SIG-M5 treated with dmso at 0.1 percent for 504 hours (cell line): ENCODE data around the gene CEP70.

Experiments used
- DNase-seq: peaks from one replicate; lab custom pipeline; 2025; ENCODE audit not compliant: unreplicated experiment; lab: John Stamatoyannopoulos, UW

CEP70 gene

DNA sequence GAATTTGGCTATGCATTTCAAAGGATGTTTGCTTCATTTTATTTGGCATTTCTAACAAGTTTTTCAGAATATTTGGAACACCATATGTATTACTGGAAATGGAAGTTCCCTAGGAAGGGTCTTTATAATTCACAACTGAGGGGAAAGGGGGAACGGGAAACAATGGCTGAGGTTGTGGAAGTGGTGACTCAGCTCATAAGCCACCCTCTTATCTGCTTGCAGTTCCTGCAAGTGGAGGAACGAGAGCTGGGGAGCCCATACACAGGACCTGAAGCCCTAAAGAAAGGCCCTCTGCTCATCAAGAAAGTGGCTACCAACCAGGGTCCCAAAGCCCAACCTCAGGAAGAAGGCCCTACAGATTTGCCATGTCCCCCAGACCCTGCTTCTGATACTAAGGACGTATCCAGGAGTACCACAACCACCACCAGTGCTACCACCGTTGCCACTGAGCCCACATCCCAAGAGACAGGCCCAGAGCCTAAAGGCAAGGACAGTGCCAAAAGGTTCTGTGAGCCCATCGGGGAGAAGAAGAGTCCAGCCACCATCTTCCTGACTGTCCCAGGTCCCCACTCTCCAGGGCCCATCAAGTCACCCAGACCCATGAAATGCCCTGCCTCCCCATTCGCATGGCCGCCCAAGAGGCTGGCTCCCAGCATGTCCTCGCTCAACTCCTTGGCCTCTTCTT, 121.8 kb downstream of the CEP70 start:
- DNase-seq = no peak

DNA sequence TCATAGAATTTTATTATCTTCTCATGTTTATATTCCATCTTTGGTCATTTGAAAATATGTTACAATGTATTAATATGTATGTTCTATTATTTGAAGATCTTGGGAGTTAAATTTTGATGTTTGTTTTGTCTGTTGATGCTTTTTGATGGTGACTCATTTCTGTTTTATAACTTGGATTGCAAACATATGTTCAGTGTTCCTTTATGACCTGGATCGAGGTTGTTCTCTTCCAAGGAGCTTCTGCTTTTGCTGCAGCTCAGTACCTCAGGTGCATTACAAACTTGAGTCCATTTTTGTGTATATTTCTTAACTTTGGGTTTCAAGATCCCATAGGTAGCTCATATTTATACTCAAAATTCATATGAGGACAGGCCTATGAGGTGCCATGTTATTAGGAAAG, 122.6 kb downstream of the CEP70 start:
- DNase-seq = no peak

DNA sequence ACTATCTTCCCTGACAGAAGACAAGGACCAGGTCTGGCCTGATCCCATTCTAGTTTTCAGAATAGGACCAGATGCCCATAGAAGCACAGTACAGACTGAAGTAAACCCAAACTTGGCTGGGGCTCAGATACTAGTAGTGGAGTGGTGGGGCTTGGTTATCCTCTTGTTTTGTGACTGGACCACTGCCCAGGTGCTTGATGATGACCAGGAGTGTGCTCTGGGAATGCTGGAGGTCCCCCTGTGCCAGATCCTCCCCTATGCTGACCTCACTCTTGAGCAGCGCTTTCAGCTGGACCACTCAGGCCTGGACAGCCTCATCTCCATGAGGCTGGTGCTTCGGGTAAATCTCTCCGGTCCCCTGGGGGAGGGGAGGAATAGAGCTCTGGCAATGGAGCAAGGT, 123.4 kb downstream of the CEP70 start:
- DNase-seq = no peak

DNA sequence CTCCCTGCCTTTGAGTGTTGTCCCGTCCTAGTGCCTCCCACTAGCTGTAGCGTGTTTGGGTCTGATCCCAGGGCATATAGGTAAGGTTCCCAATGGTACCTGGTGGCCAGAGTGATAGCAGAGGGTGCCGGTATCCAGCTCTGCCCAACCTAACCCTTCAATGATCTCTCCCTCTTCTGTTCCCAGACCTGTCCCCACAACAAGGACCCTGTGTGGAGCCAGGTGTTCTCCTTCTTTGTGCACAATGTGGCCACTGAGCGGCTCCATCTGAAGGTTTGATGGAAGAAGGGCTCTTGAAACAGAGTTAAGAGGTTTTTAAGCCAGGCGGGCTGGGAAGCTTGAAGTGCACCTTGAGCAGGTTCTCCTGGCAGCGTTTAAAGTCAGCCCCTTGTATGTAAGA, 124.2 kb downstream of the CEP70 start:
- no peak for DNase-seq

DNA sequence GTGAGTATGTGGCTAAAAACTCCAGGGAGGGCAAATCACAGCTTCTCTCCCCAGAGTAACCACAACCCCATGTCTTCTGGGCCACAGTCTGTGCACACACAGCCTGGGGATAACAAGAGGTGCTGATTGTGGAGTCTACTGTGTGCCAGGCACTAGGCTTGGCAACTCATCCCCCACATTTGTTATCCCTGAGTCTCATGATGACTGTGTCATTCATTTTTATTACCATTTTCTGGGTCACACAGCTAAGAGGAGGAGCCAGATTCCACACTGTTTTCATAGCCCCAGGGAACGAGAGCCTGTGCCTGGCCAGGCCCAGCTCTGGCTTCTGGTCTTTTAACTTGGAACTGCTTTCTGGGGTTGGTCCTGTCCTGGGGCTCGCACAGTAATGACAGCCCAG, 125.2 kb downstream of the CEP70 start:
- DNase-seq = no peak

DNA sequence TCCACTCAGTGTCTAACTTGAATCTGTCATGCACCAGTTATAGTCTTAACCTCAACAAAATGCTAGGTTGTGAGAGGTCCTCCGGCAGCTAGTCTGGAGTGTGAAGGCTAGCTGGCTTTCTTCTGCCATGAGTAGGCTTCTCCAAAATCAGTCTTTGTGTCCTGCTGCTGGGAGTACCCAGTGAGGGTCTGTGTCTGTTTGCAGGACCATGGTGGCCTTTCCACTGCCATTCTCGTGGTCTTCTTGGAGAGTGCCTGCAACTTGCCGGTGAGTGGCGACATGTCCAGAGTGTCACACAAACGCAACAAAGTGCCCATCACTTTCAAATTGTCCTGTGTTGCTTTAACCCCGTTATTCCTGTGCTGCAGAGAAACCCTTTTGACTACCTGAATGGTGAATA, 125.6 kb downstream of the CEP70 start:
- DNase-seq = no peak

DNA sequence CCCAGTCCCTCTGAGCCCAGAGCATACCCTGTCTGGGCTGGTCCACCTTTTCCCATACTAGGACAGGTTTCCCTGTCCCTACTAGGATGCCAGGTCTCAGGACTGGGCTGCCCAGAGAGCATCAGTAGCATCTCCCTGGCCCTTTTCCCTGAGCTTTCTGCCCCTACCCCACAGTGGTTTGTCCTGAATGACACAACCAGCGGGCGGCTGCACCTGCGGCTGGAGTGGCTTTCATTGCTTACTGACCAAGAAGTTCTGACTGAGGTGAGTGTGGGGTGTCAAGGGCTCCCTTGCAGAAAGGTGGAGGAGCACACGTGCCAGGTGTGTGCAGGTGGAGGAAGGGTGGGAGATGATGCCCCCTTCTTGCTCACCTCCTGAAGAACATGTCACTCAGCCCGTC, 126.1 kb downstream of the CEP70 start:
- DNase-seq = no peak

DNA sequence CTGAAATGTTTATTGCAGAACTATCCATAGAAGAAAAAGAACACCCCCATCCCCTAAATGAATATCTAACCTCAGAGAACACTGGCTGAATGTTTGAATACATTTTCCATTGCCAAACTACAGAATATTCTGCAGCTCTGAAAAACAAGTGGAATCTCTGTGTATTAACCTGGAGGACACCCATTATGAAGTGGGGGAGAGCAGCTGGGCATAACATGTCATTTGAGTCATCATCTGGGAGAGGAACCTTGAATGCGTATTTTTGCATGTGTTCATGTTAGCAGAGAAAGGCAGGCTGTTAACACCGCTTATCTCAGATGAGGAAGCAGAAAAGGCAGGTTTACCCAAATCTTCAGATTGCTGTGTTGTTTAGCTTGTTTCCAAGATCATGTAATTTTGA, 128.1 kb downstream of the CEP70 start:
- DNase-seq = no peak

DNA sequence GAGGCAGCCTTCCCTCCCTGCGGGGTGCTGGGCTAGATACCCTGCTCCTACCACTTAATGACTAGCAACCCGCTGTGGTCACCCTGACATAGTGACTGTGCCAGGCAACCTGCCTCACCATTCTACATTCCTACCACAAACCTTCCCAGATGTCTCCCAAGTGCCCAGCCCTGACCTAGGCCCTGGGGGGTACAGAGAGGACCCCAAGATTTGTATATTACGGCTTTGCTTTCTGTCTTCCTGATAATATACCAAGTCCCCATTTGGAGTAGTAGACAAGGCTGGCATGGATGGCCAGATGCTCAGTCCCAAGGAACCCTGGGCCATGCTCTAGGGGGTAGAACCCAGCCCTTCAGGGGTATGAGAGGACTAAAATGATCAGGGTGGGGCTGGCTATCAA, 128.6 kb downstream of the CEP70 start:
- no peak for DNase-seq

DNA sequence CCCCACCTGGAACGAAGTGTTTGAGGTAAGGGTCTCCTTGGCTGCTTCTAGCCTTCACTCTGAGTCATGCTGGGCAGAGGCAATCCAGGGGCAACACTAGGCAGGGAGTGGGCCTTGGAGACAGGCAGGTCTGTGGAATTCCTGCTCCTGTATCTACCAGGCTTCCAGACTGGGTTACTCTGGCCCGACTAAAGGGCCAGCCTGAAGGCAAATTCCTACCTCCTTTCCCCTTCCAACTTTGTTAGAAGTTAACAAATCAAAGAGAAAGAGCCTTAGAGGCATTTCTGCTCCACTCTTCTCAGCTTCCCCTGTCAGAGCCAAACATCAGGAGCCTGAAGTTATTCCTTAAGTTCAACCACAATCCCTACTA, 129.6 kb downstream of the CEP70 start:
- DNase-seq = no peak

DNA sequence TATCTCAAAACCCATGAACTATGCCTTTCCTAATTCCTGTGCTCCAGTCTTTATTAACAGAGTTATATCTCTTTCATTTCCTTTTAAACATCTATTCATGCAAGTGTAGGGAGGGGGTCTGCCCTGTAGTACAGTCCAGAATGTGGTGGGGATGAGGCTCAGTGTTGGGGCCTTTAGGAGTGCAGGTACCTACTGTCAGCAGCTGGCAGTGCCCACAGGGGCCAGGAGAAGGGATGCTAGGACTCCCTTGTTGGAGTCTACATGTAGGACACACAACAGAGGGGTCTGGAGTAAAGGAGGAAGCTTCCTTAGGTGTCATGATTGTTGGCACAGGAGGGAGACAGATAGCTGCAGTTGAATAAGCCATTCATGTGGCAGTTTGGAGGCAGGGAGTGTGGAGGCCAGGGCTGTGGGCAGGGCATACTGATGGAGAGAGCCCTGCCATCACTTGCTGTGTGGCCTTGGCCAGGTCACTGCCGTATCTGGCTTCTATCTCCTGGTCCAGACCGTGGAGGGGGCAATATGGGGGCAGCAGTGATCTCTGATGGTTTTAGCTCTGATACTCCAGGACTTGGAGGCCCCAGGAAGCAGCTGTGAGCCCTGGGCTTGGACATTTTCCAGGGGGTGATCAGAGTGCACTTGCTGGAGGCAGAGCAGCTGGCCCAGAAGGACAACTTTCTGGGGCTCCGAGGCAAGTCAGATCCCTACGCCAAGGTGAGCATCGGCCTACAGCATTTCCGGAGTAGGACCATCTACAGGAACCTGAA, 130.2 kb downstream of the CEP70 start:
- DNase-seq = no peak

DNA sequence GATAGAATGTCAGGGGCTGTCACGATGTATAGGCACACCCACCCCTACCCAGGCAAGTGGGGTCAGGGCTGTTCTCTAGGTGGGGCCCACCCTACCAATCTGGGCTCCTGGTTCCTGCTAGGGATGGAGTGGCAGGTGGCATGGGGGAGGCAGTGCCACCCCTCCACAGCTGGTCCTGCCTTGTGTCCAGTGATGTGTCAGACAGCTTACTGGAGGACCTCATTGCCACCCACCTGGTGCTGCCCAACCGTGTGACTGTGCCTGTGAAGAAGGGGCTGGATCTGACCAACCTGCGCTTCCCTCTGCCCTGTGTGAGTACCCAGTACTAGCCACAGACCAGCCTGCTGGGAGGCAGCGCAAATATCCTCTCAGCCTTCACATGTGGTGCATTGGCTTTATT, 132.2 kb downstream of the CEP70 start:
- no peak for DNase-seq

DNA sequence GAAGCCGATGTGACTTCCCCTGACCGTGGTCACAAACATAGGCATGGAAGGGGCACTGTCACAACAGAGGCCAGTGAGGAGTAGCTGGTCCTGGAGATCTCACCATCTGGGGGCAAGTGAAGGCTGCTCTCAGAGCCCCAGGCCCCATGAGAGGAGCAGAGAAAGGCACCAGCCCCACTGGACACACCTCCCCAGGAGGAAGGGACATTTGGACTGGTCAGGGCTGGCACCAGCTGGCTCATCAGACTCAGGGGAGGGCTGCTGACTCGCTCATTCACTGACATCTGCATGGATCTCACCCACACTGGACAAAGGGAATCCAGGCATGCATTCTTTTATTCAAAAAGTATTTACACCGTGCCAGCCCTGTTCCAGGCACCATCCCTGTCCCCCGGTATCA, 132.8 kb downstream of the CEP70 start:
- DNase-seq = no peak

DNA sequence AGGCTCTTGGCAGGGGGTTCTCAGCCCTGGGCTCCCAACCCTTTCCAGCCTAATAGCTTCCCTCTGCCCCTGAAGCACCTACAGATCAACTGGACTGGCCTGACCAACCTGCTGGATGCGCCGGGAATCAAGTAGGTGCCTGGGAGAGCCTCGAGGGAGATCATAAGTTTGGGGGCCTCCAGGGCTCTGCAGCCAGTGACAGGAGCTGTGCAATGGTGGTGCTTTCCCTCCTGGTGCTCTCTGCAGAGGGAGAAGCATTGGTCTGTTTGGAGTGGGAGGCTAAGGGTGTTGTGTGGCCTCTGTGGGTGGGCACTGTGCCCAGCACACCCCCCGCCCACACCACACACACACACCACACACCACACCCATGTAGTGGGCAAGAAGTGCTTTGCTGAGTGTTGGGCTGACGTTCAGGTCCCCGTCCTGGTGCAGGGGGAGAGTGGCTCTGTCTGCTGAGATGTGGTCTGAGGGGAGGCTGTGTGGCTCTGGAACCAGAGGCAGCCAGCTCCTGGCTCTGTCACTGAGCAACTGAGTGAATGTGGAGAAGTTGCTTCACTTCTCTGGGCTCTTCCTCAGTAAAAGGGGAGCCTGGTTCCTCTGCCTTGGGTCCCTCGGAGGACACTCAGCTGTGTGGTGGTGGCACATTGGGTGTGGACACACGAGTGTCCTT, 133.4 kb downstream of the CEP70 start:
- no peak for DNase-seq

DNA sequence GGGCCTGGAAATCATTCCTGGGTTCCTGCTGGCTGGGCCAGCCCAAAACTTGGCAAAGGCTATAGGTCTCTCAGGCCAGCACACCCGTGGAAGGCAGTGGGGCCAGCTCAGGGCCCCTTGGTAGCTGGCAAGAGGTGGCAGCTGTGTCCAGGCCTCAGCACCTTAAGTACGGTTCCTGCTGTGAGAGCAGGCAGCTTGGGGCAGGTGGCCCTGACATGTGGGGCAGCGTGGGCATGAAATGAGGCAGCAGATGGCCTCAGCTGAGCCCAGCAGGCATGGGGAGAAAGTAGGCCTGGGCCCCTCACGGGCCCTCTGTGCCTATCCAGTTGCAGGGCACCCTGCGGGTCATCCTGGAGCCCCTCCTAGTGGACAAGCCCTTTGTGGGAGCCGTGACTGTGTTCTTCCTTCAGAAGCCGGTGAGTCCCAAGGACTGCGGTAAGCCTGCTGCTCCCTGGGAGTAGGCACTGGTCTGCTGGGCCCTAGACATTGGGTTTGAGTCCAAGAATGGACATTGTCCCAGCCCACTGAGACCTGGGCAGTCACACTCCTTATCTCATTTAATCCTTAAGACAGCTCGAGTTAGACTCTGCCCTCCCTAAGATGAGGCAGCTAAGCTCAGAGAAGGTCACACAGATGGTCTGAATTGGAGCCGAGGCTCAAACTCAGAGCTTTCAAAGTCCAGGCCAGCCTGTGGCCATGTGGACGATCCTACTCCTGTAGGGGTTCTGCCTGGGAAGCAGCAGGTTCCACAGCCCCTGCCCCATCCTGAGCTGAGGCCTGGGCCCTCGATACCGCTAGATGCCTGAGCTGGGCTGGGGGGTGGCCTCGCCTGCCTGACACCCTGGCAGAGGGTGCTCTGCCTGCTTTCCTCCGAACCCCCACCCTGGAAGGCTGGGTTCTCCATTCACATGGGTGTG, 134.2 kb downstream of the CEP70 start:
- DNase-seq = no peak

DNA sequence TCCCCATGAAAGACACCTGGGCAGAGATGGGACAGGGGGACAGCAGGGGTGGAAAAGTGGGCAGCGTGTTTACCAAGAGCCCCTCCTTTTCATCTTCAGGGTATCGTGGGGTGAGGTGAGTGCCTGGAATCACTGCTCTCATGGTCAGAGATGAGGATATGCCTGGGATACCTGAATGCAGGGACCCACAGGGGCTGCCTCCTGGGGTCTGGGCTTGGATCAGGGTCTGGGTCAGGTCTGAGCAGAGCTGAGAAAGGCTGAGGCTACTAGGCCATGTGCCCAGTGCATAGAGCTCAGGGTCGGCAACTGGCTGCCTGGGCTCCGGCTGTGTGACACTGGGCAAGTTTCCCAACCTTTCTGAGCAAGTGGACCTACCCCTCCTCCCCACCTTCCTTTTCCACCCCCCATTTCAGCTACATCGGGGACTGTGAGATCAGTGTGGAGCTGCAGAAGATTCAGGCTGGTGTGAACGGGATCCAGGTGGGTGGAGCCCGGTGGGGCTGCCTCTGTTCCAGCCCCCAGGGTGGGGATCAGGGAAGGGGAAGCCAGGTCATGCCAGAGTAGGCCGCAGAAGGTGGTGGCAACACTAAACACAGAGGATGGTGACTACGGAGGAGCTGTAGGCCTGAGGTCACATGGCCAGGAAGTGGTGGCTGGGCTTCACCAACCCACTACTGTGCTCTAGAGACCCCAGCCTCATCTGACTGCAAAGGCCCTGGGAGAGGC, 135.1 kb downstream of the CEP70 start:
- DNase-seq = no peak

DNA sequence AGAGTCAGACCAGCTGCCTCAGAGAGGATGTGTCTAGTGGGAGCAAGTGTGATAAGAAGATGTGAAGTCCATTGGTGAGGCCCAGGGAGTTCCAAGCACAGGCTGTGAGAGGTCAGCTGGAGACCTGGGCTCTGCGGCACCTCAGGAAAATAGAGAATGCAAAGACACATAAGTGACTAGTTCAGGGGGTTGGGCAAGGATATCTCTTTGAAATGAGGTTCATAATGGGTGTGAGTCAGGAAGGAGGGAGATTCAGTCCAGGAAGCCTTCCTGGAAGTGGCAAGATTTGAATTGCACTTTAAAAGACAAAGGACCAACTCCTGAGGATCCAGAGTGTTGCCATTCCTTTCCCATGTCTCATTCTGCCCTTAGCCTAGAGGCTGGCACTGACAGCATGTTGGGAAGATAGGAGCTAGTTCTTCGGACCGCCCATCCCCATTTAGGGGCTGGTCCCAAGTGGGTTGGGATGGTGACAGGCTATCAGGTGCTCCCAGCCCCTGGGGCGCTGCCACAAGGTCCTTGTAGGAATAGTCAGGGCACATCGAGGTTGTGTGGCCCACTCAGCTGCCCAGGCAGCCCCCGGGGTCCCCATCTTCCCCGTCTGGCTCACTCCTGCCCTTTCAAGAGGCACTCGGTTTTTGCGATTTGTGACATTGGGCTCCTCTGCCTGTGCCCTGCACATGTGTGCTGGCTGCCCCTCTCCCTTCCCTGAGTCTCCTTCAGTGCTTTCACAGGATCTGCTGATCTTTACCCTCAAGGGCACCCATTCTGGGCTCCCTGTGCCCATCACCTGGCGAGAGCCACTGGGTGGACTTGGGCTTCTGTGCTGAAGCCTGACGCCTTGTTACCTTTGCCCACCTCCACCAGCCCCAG, 136.0 kb downstream of the CEP70 start:
- no peak for DNase-seq

DNA sequence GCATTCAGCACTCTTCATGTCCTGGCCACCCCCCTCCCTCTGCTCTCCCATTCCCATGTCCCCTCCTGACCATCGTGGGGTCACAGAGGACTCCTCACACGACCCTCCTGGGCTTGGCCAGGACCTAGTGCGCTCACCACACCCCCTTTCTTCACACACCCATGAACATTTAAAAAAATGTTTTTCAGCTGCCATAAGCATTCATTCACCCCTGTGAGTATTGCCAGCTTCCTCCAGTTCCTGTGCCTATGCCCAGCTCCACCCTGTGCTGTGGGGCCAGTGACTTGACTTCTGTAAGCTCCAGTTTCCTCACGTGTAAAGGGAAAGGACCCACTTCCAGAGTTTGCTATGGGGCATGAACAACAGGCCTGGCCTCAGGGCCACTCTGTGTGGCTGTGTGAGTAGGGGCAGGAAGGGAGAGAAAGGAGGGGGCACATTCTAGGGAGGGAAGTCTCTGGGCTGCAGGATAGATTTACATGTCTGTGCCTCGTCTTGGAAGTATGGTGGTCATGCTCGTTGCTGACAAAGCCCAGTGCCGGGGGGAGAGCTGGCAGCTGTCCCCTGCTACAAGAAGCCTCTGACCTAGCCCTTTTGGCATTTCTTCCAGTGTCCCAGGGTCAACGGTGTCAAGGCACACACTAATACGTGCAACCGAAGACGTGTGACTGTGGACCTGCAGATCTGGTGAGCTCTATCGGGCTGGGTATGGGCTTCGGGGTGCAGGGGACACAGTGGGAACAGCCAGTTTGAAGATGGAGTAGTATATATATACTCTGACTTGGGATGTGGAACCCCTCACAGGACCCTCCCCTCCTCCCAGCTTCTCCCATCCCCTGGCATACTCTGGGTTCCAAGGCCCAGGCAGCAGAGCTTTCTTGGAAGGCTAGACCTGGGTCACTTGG, 136.8 kb downstream of the CEP70 start:
- DNase-seq = no peak
